ENCODE results near the gene PEAR1. TPM values are rescaled to one million over a fixed set of nuclear protein-coding genes. Genes with fewer than 3 reads are reported as not detected.

The PEAR1 gene
- total and polyA plus RNA-seq, 2 of the 4 experiments (the other 2 are of a cell fraction), result 2.0 to 44.4 TPM

DNA sequence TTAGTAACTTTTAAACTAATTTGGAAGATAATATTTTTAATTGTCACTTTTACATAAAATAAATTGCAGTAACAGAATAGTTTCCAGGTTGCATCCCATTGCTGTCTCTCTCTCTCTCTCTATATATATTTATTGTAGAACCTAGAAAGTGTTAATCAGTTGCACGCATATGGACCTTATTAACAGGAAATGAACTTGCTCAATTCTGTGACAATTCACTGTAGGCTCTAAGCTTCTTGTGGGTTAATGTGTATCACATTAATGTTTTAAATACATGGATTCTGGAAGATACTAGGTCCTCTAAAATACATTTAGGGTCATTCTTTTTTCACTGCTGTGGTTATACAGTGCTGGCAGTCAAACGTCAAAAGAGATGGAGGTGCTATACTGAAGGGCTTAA lies 60.1 kb downstream of the PEAR1 start:
- no peak overlapping the region for H3K4ac ChIP-seq (ENCODE audit: low read depth, low read length)
- no peak overlapping the region for H2BK20ac ChIP-seq (ENCODE audit: low read depth, low read length)
- DNase-seq (no peak), ATAC-seq (ENCODE audit: low read depth) (no peak)
- H2AK5ac ChIP-seq (ENCODE audit: low read depth, low read length), result no peak overlapping the region
- no TSS peak for BruUV-seq (replicated peaks)
- in situ Hi-C loops (cut with MboI; ENCODE audit: low sequenced_read_pairs) (no loop called here), dilution Hi-C loops (cut with HindIII; ENCODE audit: low sequenced_read_pairs, unreplicated experiment) (no loop called here), intact Hi-C loops (cut with micrococcal nuclease) (no loop called here)
- H2BK120ac ChIP-seq (ENCODE audit: low read depth, low read length), result no peak overlapping the region
- TF ChIP-seq POLR2A (IDR thresholded peaks at IDR 0.05; ENCODE audit: low read depth, low read length), result no peak
- TF ChIP-seq, protein P1, sequence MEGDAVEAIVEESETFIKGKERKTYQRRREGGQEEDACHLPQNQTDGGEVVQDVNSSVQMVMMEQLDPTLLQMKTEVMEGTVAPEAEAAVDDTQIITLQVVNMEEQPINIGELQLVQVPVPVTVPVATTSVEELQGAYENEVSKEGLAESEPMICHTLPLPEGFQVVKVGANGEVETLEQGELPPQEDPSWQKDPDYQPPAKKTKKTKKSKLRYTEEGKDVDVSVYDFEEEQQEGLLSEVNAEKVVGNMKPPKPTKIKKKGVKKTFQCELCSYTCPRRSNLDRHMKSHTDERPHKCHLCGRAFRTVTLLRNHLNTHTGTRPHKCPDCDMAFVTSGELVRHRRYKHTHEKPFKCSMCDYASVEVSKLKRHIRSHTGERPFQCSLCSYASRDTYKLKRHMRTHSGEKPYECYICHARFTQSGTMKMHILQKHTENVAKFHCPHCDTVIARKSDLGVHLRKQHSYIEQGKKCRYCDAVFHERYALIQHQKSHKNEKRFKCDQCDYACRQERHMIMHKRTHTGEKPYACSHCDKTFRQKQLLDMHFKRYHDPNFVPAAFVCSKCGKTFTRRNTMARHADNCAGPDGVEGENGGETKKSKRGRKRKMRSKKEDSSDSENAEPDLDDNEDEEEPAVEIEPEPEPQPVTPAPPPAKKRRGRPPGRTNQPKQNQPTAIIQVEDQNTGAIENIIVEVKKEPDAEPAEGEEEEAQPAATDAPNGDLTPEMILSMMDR (conservative IDR thresholded peaks at IDR 0.05; ENCODE audit: low read depth, low read length), result no peak
- TF ChIP-seq MXI1 (IDR thresholded peaks at IDR 0.05; ENCODE audit: borderline replicate concordance, low read depth, low read length), result no peak
- no peak for TF ChIP-seq BHLHE40 (IDR thresholded peaks at IDR 0.05; ENCODE audit: low read depth, low read length)
- TF ChIP-seq, protein P2, sequence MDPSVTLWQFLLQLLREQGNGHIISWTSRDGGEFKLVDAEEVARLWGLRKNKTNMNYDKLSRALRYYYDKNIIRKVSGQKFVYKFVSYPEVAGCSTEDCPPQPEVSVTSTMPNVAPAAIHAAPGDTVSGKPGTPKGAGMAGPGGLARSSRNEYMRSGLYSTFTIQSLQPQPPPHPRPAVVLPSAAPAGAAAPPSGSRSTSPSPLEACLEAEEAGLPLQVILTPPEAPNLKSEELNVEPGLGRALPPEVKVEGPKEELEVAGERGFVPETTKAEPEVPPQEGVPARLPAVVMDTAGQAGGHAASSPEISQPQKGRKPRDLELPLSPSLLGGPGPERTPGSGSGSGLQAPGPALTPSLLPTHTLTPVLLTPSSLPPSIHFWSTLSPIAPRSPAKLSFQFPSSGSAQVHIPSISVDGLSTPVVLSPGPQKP (IDR thresholded peaks at IDR 0.05; ENCODE audit: borderline replicate concordance, low read depth, low read length), result no peak
- TF ChIP-seq CEBPB (IDR thresholded peaks at IDR 0.05; ENCODE audit: low read depth, low read length), result no peak
- TF ChIP-seq MAZ (IDR thresholded peaks at IDR 0.05; ENCODE audit: borderline replicate concordance, low read depth, low read length), result no peak
- H3K79me1 ChIP-seq (ENCODE audit: low read depth in 1 of 2, low read length in 2 of 2), result no peaks in the 10 kb centered on the region
- no peaks in the 10 kb centered on the region for H4K20me1 ChIP-seq (ENCODE audit: insufficient read depth, low read length)
- CTCF ChIA-PET, result no interaction called here
- H3K4me1 ChIP-seq (ENCODE audit: control insufficient read depth, insufficient read depth, low read length), result no peaks in the 10 kb centered on the region
- H2BK15ac ChIP-seq (ENCODE audit: low read depth, low read length), result no peak overlapping the region
- no peak overlapping the region for H2AFZ ChIP-seq (replicated peaks; ENCODE audit: low read length, poor library complexity)
- no peak overlapping the region for H4K8ac ChIP-seq (ENCODE audit: low read depth in 2 of 2, low read length in 2 of 2)
- H3K4me3 ChIP-seq (ENCODE audit: insufficient read depth, low read depth, low read length), result no peak overlapping the region
- no peak overlapping the region for H3K27ac ChIP-seq (ENCODE audit: insufficient read depth, low read length)
- H3K9me1 ChIP-seq (ENCODE audit: insufficient read depth, low read length), result 0 out of 2 replicates have a peak, but pooled peaks cover 6% of the 10 kb centered on the region
- no CpG with 5 or more reads among the region's 2 CpGs for WGBS, 2 experiments (ENCODE audit: extremely low coverage in 2 of 2, insufficient read length in 1 of 2)
- H3K4me2 ChIP-seq (ENCODE audit: low read depth, low read length), result no peak overlapping the region
- POLR2A ChIA-PET (ENCODE audit: unreplicated experiment), result no interaction called here
- H4K5ac ChIP-seq (ENCODE audit: low read depth, low read length), result no peak overlapping the region
- no peak overlapping the region for H3K56ac ChIP-seq (ENCODE audit: extremely low read depth, insufficient read depth, low read length)
- H3K18ac ChIP-seq (ENCODE audit: low read depth, low read length), result no peak overlapping the region
- no peak overlapping the region for H2BK5ac ChIP-seq (ENCODE audit: low read depth, low read length, poor library complexity, severe bottlenecking)
- peaks cover 52% of the 10 kb centered on the region for H3K36me3 ChIP-seq (ENCODE audit: control insufficient read depth, insufficient read depth, low read length)
- H2AK9ac ChIP-seq (replicated peaks; ENCODE audit: low read depth, low read length, poor library complexity), result no peak overlapping the region
- H3K14ac ChIP-seq (replicated peaks; ENCODE audit: low read depth, low read length), result no peak overlapping the region
- H3K27me3 ChIP-seq (ENCODE audit: control insufficient read depth, insufficient read depth, low read length), result no peaks in the 10 kb centered on the region
- no peak overlapping the region for H3K9ac ChIP-seq (ENCODE audit: low read depth, low read length)
- no peaks in the 10 kb centered on the region for H3K9me3 ChIP-seq (ENCODE audit: control insufficient read depth, insufficient read depth, low read length)
- H3K23ac ChIP-seq (ENCODE audit: low read depth, low read length), result no peak overlapping the region
- H4K91ac ChIP-seq (ENCODE audit: insufficient read depth, low read depth, low read length), result no peak overlapping the region

Measured in IMR-90 (cell line).